GM12878 (cell line): ENCODE results near the gene STPG3.

Experiments
- ATF2 ChIP-seq: IDR thresholded peaks from 2 replicates; pipeline ENCODE4 v1.6.1; 2012; ENCODE audit warnings: low read length, inconsistent platforms
- BACH1 ChIP-seq: fragments of 450-650 bp; IDR thresholded peaks from 2 replicates; pipeline ENCODE4 v1.6.1; 2017; ENCODE audit warnings: mild to moderate bottlenecking, borderline replicate concordance
- CBFB ChIP-seq: IDR thresholded peaks from 2 replicates; pipeline ENCODE4 v1.6.1; 2016; ENCODE audit warnings: antibody characterized with exemption, low read depth
- CTCF ChIP-seq, 3 experiments: IDR thresholded peaks in 2 of 3; conservative IDR thresholded peaks in 1 of 3; 2 replicates each; pipeline ENCODE4 v1.5.1; 2011; ENCODE audit warnings: low read depth in 3 of 3, low read length in 3 of 3, mild to moderate bottlenecking in 3 of 3, control low read depth in 2 of 3, moderate library complexity in 2 of 3, inconsistent platforms in 1 of 3, mixed read lengths in 1 of 3; ENCODE audit not compliant: control insufficient read depth in 2 of 3, insufficient read depth in 1 of 3; ENCODE audit errors: extremely low read depth in 1 of 3
- EGR1 ChIP-seq, 2 experiments: IDR thresholded peaks; 1 replicate in 1 of 2; 2 replicates in 1 of 2; pipeline ENCODE4 v1.6.1; 2011 to 2012; ENCODE audit warnings: low read depth in 2 of 2, low read length in 2 of 2, borderline replicate concordance in 1 of 2, mild to moderate bottlenecking in 1 of 2, moderate library complexity in 1 of 2
- EZH2 ChIP-seq: IDR thresholded peaks from 2 replicates; pipeline ENCODE4 v1.6.1; 2012; ENCODE audit warnings: low read depth, mild to moderate bottlenecking, control low read depth, inconsistent platforms, low read length, borderline replicate concordance; ENCODE audit not compliant: control insufficient read depth
- HDAC2 ChIP-seq: fragments of 200-600 bp; sonication (generic); IDR thresholded peaks from 2 replicates; pipeline ENCODE4 v1.6.1; 2017
- NBN ChIP-seq: fragments of 450-650 bp; IDR thresholded peaks from 2 replicates; pipeline ENCODE4 v1.6.1; 2016
- POLR2A ChIP-seq: IDR thresholded peaks from 2 replicates; pipeline ENCODE4 v1.6.1; 2011; ENCODE audit warnings: low read depth, mild to moderate bottlenecking, low read length
- SP1 ChIP-seq: IDR thresholded peaks from one replicate; pipeline ENCODE4 v1.6.1; 2011; ENCODE audit warnings: low read depth, low read length
- YY1 ChIP-seq: IDR thresholded peaks from 2 replicates; pipeline ENCODE4 v1.6.1; 2011; ENCODE audit warnings: low read depth, mild to moderate bottlenecking, low read length

- TF ChIP-seq EGR1 (IDR thresholded peaks at IDR 0.05; ENCODE audit: borderline replicate concordance in 1 of 2, low read depth in 2 of 2, low read length in 2 of 2) (no peak; a peak in 1 of 3 replicates), EZH2 (no peak), POLR2A (peak; percentile 79), YY1 (peak; percentile 91), HDAC2 (no peak), CTCF (IDR thresholded peaks at IDR 0.05 in 2 of 3, conservative IDR thresholded peaks at IDR 0.05 in 1 of 3; ENCODE audit: control insufficient read depth in 2 of 3, extremely low read depth in 1 of 3, insufficient read depth in 1 of 3, low read depth in 3 of 3, low read length in 3 of 3) (no peak), BACH1 (peak; percentile 72), CBFB (peak; percentile 50; the same call in 1 of the 2 replicates), ATF2 (no peak), SP1 (peak; percentile 90), NBN (no peak)
Observed at GRCh38 chr9:137223078-137223970, 27.8 kb upstream of the STPG3 start.
